Uterus (tissue), 4 donors: Measurements from ENCODE around the gene CEP20. TPM values are rescaled to one million over a fixed set of nuclear protein-coding genes. Genes with fewer than 3 reads are reported as not detected.

Experiments
- DNase-seq, 2 donors: peaks; one replicate each; pipeline ENCODE4 v3.0.0-alpha.2; 2019 to 2020
- H3K27ac ChIP-seq, 2 donors: fragments of 200-600 bp; sonication (generic); 1 replicate in 1 of 2; 2 replicates in 1 of 2; pipeline ENCODE4 v1.5.1; 2016 to 2018
- H3K27me3 ChIP-seq, 2 donors: fragments of 200-600 bp; sonication (generic); one replicate each; pipeline ENCODE4 v1.5.1; 2018 to 2019; ENCODE audit warnings: control low read depth in 1 of 2
- H3K36me3 ChIP-seq, 2 donors: fragments of 200-600 bp; sonication (generic); one replicate each; pipeline ENCODE4 v1.5.1; 2019; ENCODE audit warnings: control low read depth in 1 of 2
- H3K4me1 ChIP-seq, 2 donors: fragments of 200-600 bp; sonication (generic); one replicate each; pipeline ENCODE4 v1.5.1; 2018 to 2019; ENCODE audit warnings: control low read depth in 1 of 2
- H3K4me3 ChIP-seq, 2 donors: fragments of 200-600 bp; sonication (generic); 1 replicate in 1 of 2; 2 replicates in 1 of 2; pipeline ENCODE4 v1.5.1; 2018 to 2019; ENCODE audit warnings: mild to moderate bottlenecking in 1 of 2
- H3K9me3 ChIP-seq, 2 donors: fragments of 200-600 bp; sonication (generic); one replicate each; pipeline ENCODE4 v1.5.1; 2019; ENCODE audit warnings: control low read depth in 1 of 2
- POLR2A ChIP-seq, 2 donors: fragments of 450-650 bp; IDR thresholded peaks; one replicate each; pipeline ENCODE4 v1.6.1; 2016; ENCODE audit warnings: antibody characterized with exemption in 2 of 2, mild to moderate bottlenecking in 1 of 2, moderate library complexity in 1 of 2
- intact Hi-C: fragments of 100-400 bp; cut with DNase I; formaldehyde crosslinking; loops from one replicate; pipeline ENCODE4 v1.15.1; 2023; ENCODE audit warnings: low total_unique reads
- total RNA-seq, 4 donors: library from RNA; depleted of rRNA in 3 of 4; stranded (reverse); fragments of >200 nt in 3 of 4; gene quantifications; one replicate each; pipeline versions ENCODE4 v1.1.0 to v1.2.4, GENCODE V29; 2014 to 2023
- TF ChIP-seq, protein P1 (sequence below), 4 experiments: fragments of 200-600 bp in 2 of 4; fragments of 450-650 bp in 2 of 4; sonication (generic) in 2 of 4; IDR thresholded peaks; one replicate each; pipeline ENCODE4 v1.5.1; 2016 to 2019; ENCODE audit warnings: antibody characterized with exemption in 4 of 4, mild to moderate bottlenecking in 2 of 4, moderate library complexity in 1 of 4
- donor health status: DM: yes; HTN: yes; CAD: no.

CEP20 gene
- total RNA-seq, 4 donors from 2014 or later: 13.8 to 101 (median 47.9) TPM

DNA sequence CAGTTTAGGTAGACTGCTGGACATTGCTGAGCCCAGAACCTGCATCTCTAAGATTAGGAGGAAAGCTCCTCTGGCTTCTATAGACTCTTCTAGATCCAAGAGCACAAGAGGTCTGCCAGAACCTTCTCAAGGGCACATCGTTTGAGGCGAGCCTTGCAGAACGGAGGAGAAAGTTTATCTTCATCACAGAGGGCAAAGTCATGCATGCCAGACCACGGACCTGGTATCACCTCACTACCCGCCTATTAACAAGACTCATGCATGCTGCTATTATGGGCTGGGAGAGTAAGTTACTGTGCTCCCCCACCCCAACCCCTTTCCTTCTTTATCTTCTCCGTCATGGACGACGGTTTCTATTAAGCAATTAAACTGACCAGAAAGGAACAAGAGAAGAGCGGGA is 54.9 kb downstream of the CEP20 start:
- TF ChIP-seq POLR2A (IDR thresholded peaks at IDR 0.05): no peak
- TF ChIP-seq, protein P1, sequence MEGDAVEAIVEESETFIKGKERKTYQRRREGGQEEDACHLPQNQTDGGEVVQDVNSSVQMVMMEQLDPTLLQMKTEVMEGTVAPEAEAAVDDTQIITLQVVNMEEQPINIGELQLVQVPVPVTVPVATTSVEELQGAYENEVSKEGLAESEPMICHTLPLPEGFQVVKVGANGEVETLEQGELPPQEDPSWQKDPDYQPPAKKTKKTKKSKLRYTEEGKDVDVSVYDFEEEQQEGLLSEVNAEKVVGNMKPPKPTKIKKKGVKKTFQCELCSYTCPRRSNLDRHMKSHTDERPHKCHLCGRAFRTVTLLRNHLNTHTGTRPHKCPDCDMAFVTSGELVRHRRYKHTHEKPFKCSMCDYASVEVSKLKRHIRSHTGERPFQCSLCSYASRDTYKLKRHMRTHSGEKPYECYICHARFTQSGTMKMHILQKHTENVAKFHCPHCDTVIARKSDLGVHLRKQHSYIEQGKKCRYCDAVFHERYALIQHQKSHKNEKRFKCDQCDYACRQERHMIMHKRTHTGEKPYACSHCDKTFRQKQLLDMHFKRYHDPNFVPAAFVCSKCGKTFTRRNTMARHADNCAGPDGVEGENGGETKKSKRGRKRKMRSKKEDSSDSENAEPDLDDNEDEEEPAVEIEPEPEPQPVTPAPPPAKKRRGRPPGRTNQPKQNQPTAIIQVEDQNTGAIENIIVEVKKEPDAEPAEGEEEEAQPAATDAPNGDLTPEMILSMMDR (IDR thresholded peaks at IDR 0.05): no peak

DNA sequence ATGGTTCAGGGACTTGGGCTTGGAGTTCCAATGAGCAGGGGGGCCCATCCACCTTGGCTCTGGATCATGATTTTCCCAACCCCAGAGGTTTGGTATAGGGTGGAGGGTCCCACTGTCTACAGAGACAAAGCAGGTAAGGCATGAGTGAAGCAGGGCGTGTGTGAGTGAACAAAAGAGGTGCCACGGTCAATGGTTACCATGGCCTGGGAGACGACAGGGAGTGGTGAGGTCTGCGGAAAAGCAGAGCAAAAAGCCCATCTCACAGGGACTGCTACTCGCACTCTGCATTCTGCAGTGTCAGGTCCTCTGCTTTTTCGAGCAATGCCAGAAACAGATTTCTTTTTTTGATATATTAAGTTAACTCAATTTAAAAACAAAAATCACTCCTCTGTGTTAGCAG is 56.2 kb downstream of the CEP20 start:
- peak overlapping the region; percentile 75 to 85 for H3K27ac ChIP-seq
- intact Hi-C loops: no loop called here
- H3K4me1 ChIP-seq: peaks cover 0 to 9% of the 10 kb centered on the region in 2 donors
- H3K36me3 ChIP-seq: no peaks in the 10 kb centered on the region
- H3K27me3 ChIP-seq: no peaks in the 10 kb centered on the region
- DNase-seq: no peak
- no peak for TF ChIP-seq POLR2A (IDR thresholded peaks at IDR 0.05)
- TF ChIP-seq, protein P1 (IDR thresholded peaks at IDR 0.05): no peak
- no peak overlapping the region for H3K4me3 ChIP-seq
- H3K9me3 ChIP-seq: no peaks in the 10 kb centered on the region

More for the DNA sequence above, 54.9 kb downstream of the CEP20 start:
- Histone ChIP-seq H3K4me3 (no peak overlapping the region), H3K27me3 (no peaks in the 10 kb centered on the region), H3K4me1 (peaks cover 0 to 9% of the 10 kb centered on the region in 2 donors), H3K9me3 (no peaks in the 10 kb centered on the region), H3K27ac (peak overlapping the region; percentile 75 to 85), H3K36me3 (no peaks in the 10 kb centered on the region)
- intact Hi-C loops: no loop called here
- DNase-seq: no peak

DNA sequence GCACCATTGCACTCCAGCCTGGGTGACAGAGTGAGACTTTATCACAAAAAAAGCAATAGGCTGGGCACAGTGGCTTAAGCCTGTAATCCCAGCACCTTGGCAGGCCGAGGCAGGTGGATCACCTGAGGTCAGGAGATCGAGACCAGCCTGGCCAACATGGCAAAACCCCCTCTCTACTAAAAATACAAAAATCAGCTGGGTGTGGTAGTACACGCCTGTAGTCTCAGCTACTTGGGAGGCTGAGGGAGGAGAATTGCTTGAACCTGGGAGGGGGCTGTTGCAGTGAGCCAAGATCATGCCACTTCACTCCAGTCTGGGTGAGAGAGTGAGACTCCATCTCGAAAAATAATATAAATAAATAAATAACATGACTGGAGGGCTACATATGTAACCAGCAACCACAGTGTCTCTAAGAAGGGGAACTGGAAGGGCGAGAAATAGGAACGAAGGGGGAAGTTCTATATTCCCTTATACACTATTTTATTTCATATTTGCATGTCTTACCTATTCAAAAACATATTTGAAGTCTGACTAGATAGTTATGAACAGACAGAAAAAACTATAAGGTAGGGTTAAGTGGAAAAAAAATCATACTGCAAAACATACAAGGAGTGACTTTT is 57.5 kb downstream of the CEP20 start:
- no peaks in the 10 kb centered on the region for H3K27me3 ChIP-seq
- intact Hi-C loops: no loop called here
- peaks cover 0 to 17% of the 10 kb centered on the region in 2 donors for H3K4me1 ChIP-seq
- no peak overlapping the region for H3K4me3 ChIP-seq
- no peak for DNase-seq
- H3K9me3 ChIP-seq: no peaks in the 10 kb centered on the region
- H3K36me3 ChIP-seq: no peaks in the 10 kb centered on the region
- H3K27ac ChIP-seq: peak overlapping the region; percentile 79 to 85
- TF ChIP-seq POLR2A (IDR thresholded peaks at IDR 0.05): no peak
- TF ChIP-seq, protein P1 (IDR thresholded peaks at IDR 0.05): no peak

DNA sequence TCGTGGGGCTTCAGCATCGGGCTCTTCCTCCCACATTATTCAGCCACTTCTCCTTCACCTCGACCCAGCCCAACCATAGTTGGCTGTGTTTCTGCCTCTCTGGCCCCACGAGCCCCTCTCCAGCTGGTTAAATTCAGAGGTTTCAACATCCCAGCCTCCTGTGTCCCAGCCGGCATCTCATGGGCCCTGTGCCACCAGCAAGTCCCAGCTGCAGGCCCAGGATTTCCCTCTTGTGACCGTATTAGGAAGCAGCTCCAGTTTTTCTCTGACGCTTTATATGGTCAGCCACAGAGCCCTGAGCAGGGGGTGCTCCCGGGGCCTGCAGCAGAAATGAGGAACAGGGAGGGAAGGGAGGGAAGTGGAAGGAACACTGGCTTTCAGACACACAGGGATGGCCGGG is 58.9 kb downstream of the CEP20 start:
- H3K36me3 ChIP-seq: no peaks in the 10 kb centered on the region
- no peak for TF ChIP-seq POLR2A (IDR thresholded peaks at IDR 0.05)
- TF ChIP-seq, protein P1 (IDR thresholded peaks at IDR 0.05): peak in 1 of 4 experiments; percentile 5
- intact Hi-C loops: no loop called here
- DNase-seq: peak; percentile 84 to 88
- no peaks in the 10 kb centered on the region for H3K27me3 ChIP-seq
- peak overlapping the region; percentile 79 to 85 for H3K27ac ChIP-seq
- H3K4me1 ChIP-seq: peaks cover 0 to 28% of the 10 kb centered on the region in 2 donors
- H3K4me3 ChIP-seq: no peak overlapping the region
- no peaks in the 10 kb centered on the region for H3K9me3 ChIP-seq

DNA sequence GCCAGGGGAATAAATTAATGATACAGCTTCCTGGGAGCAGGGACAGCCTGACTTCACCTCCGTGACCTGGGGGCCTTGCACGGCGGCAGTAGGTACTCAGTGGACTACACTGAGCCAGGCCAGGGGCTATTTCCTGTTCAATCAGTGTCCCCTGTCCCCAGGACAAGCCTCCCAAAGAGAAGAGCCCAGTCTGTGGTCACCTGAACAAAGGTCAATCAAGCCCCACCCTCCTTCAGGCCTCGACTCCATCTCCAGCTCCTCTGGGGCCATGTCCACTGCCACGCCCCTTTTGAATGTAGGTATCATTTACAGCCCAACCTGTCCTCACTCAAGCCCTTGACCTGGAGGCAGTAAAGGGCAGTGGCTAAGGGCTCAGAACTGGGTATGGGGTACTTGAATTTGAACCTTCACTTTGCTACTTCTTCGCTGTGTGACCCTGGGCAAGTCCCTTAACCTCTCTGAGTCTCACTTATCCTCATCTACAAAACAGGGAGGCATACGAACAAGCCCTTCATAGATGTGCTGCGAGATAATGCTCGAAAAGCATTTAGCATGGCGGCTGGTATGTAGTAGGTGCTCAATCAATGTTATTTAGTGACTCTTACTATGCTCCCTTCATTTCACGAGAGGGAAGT is 60.6 kb downstream of the CEP20 start:
- no peaks in the 10 kb centered on the region for H3K27me3 ChIP-seq
- no peak for TF ChIP-seq POLR2A (IDR thresholded peaks at IDR 0.05)
- TF ChIP-seq, protein P1 (IDR thresholded peaks at IDR 0.05): no peak
- H3K36me3 ChIP-seq: no peaks in the 10 kb centered on the region
- H3K9me3 ChIP-seq: no peaks in the 10 kb centered on the region
- intact Hi-C loops: no loop called here
- no peak overlapping the region for H3K4me3 ChIP-seq
- peaks cover 0 to 30% of the 10 kb centered on the region in 2 donors for H3K4me1 ChIP-seq
- no peak for DNase-seq
- H3K27ac ChIP-seq: peak overlapping the region; percentile 79 to 85
